DMS53 (cell line): ENCODE data around the gene OSGEPL1.
"Not testable (repeated sequence)": the region's sequence is repeated elsewhere in the genome, so short reads cannot be mapped to it uniquely, and the experiment has no call there.

Source experiments
- DNase-seq: peaks from one replicate; lab custom pipeline; 2025; lab: John Stamatoyannopoulos, UW

The OSGEPL1 gene, protein sequence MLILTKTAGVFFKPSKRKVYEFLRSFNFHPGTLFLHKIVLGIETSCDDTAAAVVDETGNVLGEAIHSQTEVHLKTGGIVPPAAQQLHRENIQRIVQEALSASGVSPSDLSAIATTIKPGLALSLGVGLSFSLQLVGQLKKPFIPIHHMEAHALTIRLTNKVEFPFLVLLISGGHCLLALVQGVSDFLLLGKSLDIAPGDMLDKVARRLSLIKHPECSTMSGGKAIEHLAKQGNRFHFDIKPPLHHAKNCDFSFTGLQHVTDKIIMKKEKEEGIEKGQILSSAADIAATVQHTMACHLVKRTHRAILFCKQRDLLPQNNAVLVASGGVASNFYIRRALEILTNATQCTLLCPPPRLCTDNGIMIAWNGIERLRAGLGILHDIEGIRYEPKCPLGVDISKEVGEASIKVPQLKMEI

DNA sequence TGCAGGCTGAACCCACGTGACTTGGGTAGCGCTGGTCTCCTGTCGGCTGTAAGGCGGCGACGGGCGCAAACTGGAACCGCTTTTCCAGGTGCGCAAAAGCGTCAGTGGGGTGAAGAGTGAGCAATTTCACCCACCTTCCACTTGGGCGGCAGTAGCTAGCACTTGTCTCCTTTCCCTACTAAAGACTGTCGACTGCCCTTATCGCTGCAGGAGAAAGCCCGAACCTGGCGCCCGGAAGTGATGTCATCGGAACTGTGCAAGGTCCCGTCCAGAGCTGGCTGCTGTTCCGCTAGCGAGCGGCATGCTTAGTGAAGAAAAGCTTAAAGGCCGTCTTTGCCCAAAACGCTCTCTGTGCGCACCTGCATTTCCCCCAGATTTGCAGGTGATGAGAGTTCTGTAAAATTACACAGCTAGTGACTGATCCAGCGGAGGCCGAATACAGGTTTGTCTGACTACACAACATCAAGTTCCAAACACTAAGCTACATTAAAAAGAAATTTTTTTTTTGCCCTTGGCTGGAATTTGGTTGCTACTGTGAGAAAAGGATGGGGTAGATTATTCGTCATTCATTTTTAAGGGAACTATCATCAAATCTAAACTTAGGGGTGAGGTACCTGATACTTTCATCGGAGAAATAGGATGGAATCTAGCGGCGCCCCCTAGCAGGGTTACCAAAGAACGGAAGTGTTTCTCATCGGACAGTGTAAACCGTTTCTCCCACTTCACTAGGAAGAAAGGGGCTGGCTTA is at the start of gene OSGEPL1:
TSS of gene OSGEPL1 (minus strand) at position 242 of the 748 bp plus-strand sequence. CDS start 1,152 bp downstream, outside the sequence.
- DNase-seq = peak; percentile 98

DNA sequence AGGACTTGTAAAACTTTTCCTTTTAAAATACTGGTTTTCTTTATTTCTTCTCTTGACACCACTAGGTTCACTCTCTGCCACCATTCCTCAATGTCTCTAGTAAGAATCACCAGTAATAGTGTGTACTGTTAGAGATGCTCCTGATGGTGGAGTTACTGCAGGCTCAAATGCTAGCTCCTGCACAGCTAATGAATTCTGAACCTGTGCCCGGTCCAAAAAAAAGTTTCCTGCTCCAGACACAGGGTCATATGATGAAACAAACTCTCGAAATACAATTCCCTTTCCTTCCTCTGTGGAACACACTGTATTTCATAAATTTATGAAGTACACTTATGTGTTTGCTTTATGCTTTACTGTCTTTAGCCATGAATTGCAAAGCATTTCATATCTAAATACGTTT is 40.8 kb upstream of the OSGEPL1 start:
- DNase-seq = no peak

- no peak for DNase-seq
Observed at GRCh38 chr2:189802396-189802912, 39.9 kb upstream of the OSGEPL1 start.

GRCh38 chr2:189799531-189799930 is 36.9 kb upstream of the OSGEPL1 start:
- no peak for DNase-seq

- no peak for DNase-seq
Observed at GRCh38 chr2:189799030-189799331, 36.4 kb upstream of the OSGEPL1 start.

DNA sequence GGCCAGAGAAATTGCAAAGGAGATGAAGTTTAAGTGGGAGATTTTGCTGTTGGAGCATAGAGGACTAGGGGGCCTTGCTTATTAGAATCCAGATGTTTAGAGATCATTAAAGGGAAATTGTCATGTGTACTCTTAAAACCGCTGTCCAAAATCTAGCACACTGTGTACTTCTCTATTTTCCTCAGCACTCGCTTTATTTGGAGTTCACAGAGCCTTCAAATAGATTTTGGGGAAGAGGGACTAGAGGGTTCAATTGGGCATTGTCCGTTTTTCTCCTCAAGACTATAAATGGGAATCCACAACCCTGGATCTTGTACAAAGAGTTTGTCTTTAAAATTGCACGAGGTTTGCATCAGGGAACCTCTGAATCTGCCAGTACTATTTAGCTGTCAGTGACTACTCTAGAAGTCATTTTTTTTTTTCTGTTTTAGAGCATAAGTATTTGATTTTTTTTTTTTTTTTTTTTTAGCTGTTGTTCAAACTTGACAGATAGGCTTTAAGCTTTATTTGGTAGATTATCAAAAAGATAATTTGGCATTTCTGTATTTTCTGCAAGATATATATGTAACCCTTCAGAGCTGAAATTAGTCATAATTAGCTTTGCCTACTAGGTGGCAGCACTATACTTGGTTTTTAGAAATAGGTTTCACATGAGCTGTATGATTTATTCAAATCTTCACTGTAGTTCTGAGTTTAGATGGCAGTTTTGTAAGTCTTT is 35.9 kb upstream of the OSGEPL1 start:
- peak; percentile 58 for DNase-seq

DNA sequence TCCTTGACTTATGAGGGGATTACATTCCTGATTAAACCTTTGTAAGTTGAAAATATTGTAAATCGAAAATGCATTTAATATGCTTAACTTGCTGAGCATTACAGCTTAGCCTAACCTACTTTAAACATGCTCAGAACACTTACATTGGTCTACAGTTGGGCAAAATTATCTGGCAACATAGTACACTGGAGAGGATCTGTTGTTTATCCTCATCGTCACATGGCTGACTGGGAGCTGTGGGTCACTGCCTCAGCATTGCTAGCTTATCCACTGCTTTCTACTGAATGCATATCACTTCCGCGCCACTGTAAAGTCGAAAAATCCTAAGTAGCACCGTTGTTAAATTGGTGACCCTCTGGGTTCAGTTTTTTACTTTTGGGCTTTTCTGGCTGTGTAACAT is 35.3 kb upstream of the OSGEPL1 start:
- DNase-seq = no peak

DNA sequence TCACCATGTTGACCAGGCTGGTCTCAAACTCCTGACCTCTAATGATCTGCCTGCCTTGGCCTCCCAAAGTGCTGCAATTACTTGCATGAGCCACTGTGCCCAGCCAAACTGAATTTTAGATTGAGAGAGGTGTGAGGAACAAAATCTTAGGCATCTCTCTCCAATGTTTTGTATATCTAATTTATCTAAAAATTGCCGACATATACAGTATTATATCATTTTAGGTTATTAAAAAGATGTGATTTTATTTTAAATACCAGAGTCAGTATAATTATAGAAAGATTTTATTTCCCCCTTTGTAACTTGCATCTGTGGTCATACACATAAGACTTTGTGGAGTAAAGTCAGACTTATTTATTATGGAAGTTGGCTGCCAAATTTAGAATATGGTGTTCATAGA is 31.7 kb upstream of the OSGEPL1 start:
- no peak for DNase-seq

GRCh38 chr2:189791338-189792042 is 28.9 kb upstream of the OSGEPL1 start:
- DNase-seq = no peak

DNA sequence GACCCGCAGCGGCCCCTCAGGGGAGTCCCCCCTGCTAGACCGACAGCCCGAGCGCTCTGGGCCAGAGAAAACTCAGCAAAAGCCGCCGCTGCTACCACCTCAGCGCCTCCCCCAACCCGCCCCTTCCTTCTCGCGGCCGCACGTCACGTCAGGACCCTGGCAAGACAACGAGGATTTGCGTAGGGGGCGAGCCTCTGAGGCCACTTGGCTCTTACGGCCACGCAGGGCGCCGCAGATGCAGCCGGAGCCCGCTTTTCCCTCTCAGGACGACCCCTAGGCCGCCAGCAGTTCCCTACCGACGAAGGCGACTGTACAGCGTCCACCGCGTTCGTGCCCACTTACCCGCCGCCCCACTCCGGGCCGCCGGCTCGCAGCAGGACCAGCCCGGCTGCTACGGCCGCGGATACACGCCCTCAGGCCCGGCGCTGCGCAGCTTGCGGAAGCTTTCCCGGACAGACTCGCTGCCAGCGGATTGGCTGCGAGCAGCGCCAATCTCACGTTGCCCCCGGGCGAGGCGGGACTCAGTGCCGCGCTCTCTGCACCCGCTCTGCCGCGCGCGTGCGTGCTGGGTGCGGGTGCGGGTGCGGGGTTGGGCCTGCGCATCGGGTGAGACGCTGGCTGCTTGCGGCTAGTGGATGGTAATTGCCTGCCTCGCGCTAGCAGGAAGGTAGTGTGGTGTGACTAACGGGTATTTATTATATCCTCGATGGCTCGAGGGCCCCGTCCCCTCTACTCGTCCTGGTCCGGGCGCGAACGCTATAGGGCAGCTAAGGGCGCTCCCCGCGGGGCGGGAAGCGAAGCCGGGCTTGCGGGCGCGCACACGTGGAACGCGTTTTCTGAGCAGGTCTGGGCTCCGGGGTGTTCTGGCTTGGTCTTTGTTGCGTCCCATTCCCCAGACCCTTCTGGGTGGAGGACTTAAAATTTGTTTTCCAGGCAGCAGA is 21.6 kb upstream of the OSGEPL1 start, which contains the start of the genes ORMDL1 and PMS1:
TSS of gene ORMDL1 (minus strand) at position 413 of the 941 bp plus-strand sequence. CDS start 1,744 bp downstream, outside the sequence.
TSS of gene PMS1 (plus strand) at position 524 of the 941 bp plus-strand sequence. CDS start 7,360 bp downstream, outside the sequence.
- peak; percentile 98 for DNase-seq

DNA sequence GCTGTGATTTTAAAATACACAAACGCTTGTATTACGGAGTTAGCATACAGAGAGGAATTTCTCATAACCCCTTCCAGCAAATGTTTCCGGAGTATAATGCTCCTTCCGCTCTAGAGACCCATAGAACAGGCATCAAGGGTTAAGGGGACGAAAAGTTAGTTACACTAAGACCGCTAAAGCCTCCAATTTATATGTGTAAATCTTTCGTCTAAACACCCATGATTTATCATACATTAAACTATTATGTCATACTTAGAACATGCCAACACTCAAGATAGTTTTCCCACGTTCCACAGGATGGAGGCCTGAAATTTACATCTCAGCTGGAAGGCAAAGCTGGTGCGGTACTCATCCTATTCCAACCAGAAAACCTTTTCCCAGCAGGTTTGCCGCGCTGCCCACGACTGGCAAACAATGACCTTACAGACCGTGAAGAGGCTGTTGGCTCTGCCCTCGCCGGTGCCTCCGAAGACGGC is 20.9 kb upstream of the OSGEPL1 start:
- peak; percentile 69 for DNase-seq

DNA sequence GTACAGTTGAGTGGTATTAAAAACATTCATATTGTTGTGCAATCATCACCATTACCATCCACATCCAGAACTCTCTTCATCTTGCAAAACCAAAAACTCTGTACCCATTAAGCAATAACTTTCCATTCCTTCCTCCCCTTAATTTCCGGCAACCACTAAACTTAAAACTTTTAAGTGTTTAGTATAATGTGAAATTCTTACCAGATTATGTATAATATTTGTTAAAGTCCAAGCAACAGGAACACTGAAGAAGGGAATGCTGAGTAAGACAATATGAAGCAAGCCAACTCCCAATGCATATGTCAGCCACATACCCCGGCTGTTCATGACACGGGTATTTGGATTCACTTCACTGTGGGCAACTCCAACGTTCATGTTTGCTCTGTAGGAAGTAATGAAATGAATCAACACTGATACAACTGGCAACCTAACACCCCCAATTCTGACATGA is 19.7 kb upstream of the OSGEPL1 start:
- no peak for DNase-seq

GRCh38 chr2:189772212-189772611 is 9.6 kb upstream of the OSGEPL1 start:
- no peak for DNase-seq

DNA sequence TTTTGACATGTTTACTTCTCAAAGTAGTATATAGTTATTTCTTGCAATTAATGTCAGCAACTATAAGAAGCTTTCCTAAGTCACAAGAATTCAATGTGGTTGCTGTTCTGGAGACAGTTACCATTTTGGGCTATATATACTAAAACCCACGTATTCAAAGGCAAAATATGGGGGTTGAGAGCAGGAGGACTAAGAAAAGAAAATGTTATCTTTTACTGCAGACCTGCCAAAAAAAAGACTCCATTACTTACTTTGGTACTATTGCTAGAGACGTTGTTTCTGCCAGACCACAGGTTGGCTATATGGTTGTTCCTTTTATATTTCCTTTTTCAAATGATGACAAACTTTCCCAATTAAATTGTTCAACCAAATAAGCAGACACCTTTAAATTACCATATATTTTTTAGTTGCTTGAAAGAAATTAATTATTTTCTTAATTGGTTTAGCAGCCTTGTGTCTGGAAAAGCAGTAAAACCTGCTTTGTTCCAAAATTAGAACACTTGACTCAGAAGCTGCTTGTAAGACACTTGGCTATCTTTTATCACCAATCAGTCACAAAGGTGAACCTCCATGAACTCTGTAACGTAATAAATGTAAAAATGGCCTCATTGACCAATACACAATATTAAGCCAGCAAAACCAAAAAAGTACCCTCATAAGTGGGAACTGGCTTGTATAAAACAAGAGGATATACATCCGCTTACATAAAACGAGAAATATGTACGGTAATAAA is 8.2 kb upstream of the OSGEPL1 start:
- DNase-seq = no peak

- peak; percentile 17 for DNase-seq
Observed at GRCh38 chr2:189763908-189764661, 1.5 kb upstream of the OSGEPL1 start.

DNA sequence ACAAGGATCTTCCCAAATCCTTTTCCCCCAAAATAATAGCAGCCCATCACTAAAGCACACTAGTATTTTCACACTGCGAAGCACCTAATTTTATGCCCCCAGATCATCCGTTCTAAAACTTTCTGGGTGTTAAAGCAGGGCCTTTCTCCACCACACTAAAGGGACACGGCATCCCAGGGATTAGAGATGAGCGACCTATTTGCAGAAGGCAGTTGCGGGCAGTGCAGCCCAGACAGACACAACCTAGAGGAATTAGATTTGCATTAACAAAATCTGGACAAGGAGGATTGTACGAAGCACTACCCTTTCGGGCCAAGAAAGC is 402 bp downstream of the OSGEPL1 start:
- DNase-seq = no peak

GRCh38 chr2:189760154-189760553 is 2.4 kb downstream of the OSGEPL1 start:
- not testable (repeated sequence) for DNase-seq

DNA sequence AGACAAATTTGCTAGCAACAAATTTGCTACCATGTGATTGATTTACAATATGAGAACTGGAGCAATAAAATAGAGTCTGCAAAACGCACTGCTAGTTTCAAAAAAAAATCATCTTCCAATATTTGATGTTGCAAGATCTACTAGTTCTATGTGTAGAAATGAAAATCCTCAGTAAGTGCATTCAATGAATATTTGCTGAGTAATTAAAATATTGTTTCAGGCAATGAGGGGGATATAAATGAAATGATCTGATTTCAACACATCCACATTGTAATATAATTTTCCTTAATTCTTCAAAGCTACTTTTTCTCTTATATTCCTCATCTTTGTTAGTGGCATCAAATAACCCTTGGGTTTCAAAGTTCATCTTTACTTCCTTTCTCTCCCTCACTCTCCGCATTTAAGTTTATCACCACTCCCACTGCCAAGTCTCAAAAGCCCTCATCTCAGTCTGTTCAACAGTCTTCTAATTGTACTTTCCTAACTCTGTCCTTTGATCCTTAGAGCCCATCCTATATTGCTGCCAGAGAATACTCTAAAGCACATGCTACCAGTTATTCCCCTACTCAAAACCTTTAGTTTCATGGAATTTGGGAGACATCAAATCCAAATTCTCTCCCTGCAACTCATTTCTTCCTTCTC is 6.2 kb downstream of the OSGEPL1 start:
- DNase-seq = no peak
